Ovary (tissue), 3 donors: Measurements from ENCODE around the gene ZNF680.

ENCODE experiments used
- EP300 ChIP-seq: sonication (generic); formaldehyde crosslinking; IDR thresholded peaks from one replicate; pipeline ENCODE4 v1.6.1; 2017; ENCODE audit warnings: antibody characterized with exemption
- TF ChIP-seq, protein P1 (sequence below), 3 donors: fragments of 450-650 bp in 2 of 3; fragments of 200-600 bp in 1 of 3; IDR thresholded peaks; one replicate each; pipeline versions ENCODE4 v1.5.1 to v1.8.0; 2016 to 2022; ENCODE audit warnings: antibody characterized with exemption in 3 of 3, mild to moderate bottlenecking in 1 of 3
- donor health status: DM: no; HTN: no; CAD: no.

DNA sequence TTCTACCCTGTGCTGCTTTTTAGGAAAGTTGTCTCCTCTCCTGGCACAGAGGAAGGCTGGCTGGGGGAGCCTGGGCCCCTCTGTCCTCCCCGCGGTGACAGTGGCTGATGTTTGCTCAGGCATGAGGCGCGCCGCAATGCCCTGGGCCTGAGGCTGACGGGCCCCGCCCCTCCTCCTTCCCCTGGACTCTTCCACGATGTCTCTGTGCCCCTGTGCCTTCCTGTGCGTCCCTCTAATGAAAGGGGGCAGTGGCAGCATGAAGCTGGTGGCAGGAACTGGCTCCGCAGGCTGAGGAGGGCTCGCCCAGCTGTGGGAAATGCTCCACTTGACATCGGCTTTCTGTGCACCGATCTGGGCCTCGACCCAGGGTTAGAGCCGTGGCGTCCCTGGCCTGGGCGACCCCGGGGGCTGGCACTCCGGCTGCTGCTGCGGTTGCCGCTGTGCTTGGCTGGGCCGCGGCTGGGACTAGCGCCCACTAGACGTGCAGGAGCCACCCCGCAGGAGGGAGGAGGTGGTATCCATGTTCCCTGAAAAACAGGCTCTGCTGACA lies 67.9 kb downstream of the ZNF680 start:
- TF ChIP-seq, protein P1, sequence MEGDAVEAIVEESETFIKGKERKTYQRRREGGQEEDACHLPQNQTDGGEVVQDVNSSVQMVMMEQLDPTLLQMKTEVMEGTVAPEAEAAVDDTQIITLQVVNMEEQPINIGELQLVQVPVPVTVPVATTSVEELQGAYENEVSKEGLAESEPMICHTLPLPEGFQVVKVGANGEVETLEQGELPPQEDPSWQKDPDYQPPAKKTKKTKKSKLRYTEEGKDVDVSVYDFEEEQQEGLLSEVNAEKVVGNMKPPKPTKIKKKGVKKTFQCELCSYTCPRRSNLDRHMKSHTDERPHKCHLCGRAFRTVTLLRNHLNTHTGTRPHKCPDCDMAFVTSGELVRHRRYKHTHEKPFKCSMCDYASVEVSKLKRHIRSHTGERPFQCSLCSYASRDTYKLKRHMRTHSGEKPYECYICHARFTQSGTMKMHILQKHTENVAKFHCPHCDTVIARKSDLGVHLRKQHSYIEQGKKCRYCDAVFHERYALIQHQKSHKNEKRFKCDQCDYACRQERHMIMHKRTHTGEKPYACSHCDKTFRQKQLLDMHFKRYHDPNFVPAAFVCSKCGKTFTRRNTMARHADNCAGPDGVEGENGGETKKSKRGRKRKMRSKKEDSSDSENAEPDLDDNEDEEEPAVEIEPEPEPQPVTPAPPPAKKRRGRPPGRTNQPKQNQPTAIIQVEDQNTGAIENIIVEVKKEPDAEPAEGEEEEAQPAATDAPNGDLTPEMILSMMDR (IDR thresholded peaks at IDR 0.05): no peak
- no peak for TF ChIP-seq EP300
